ENCODE results near the gene BCS1L. TPM values are rescaled to one million over a fixed set of nuclear protein-coding genes. Genes with fewer than 3 reads are reported as not detected.

Gene BCS1L, protein sequence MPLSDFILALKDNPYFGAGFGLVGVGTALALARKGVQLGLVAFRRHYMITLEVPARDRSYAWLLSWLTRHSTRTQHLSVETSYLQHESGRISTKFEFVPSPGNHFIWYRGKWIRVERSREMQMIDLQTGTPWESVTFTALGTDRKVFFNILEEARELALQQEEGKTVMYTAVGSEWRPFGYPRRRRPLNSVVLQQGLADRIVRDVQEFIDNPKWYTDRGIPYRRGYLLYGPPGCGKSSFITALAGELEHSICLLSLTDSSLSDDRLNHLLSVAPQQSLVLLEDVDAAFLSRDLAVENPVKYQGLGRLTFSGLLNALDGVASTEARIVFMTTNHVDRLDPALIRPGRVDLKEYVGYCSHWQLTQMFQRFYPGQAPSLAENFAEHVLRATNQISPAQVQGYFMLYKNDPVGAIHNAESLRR
- total RNA-seq (2021; fragmentation: NEBNext Ultra II Directional; extraction: Animal tissue kit (Norgen Biotek cat#: 25700)) (22.0 and 23.7 TPM in 2 replicates), polyA plus RNA-seq (2011; rRNA removed) (37.1 and 60.4 TPM in 2 replicates), polyA minus RNA-seq (2011; rRNA and poly(A)+ RNA removed) (18.8 and 24.6 TPM in 2 replicates)
- 51.8 TPM for polyA plus RNA-seq (2011; cell fraction: cytosol; rRNA removed)
- polyA plus RNA-seq (2011; cell fraction: nucleus; rRNA removed) = 113 TPM
- polyA plus RNA-seq (2012, experiment 1 of 2) = 33.2 to 38.3 TPM (median 36.6 TPM) in 4 replicates
- polyA plus RNA-seq (2012, experiment 2 of 2) = 28.6 TPM
- 24.9 TPM for polyA plus RNA-seq (2013, experiment 1 of 2)
- polyA plus RNA-seq (2013, experiment 2 of 2) = 24.6 TPM
- 18.3 TPM for polyA minus RNA-seq (2011; cell fraction: cytosol; rRNA and poly(A)+ RNA removed)
- 13.0 TPM for polyA minus RNA-seq (2011; cell fraction: nucleus; rRNA and poly(A)+ RNA removed)
- long read RNA-seq, experiment 1, partial matches to known transcripts = 10 of 15 reads
- long read RNA-seq, experiment 1, other reads (novel, unspliced or antisense) = 3 of 15 reads
- long read RNA-seq, experiment 2, transcript BCS1L-212 (9 exons, 1,483 nt) = minor isoform, 6 of 48 reads
- long read RNA-seq, experiment 2, transcript BCS1L-201 (8 exons, 1,454 nt) = major isoform, 12 of 48 reads
- long read RNA-seq, experiment 2, partial matches to known transcripts = 1 of 48 reads
- long read RNA-seq, experiment 2, other reads (novel, unspliced or antisense) = 22 of 48 reads

- Histone ChIP-seq H2BK5ac (ENCODE audit: low read depth, low read length) (peak within 1 kb of the TSS; percentile 52; the same call in 1 of the 2 replicates), H3K79me1 (ENCODE audit: low read depth, low read length) (0 out of 2 replicates have a peak, but pooled peaks cover 3% of the 10 kb centered on the region), H3K23me2 (ENCODE audit: low read depth, low read length) (peaks cover 10% of the 10 kb centered on the region; the same call in 1 of the 2 replicates), H2AK5ac (ENCODE audit: low read depth, low read length) (no peak within 1 kb of the TSS), H3K56ac (replicated peaks; ENCODE audit: insufficient read length, low read depth, low read length) (peak within 1 kb of the TSS; percentile 9), H3K27me3 (replicated peaks in 1 of 4; ENCODE audit: control insufficient read depth in 3 of 4, extremely low read depth in 1 of 4, insufficient read depth in 3 of 4, low read length in 3 of 4) (no peaks in the 10 kb centered on the region), H4K5ac (ENCODE audit: insufficient read length, low read depth, low read length) (peak within 1 kb of the TSS; percentile 48), H2BK20ac (ENCODE audit: low read length) (no peak within 1 kb of the TSS), H3K9ac (replicated peaks in 1 of 4; ENCODE audit: extremely low read depth in 1 of 4, low read depth in 3 of 4, low read length in 3 of 4) (peak within 1 kb of the TSS; percentile 76 to 88 (median 83)), H4K8ac (ENCODE audit: extremely low read depth, insufficient read depth, low read length) (peak within 1 kb of the TSS; percentile 93; the same call in 1 of the 2 replicates), H3K79me2 (ENCODE audit: control insufficient read depth in 1 of 2, insufficient read depth in 2 of 2, low read length in 2 of 2) (peaks cover 0 to 7% of the 10 kb centered on the region in 2 experiments; a peak in 1 of 4 replicates), H4K91ac (replicated peaks; ENCODE audit: insufficient read length, low read length) (peak within 1 kb of the TSS; percentile 33), H2BK12ac (ENCODE audit: low read depth, low read length) (0 out of 2 replicates have a peak within 1 kb of the TSS, but pooled peaks have one; percentile 75), H3K18ac (ENCODE audit: extremely low read depth, low read length) (no peak within 1 kb of the TSS; the same call in 1 of the 2 replicates), H4K20me1 (replicated peaks in 1 of 2; ENCODE audit: control insufficient read depth in 1 of 2, insufficient read depth in 2 of 2, low read length in 2 of 2) (peaks cover 0 to 1% of the 10 kb centered on the region in 2 experiments), H3K4ac (replicated peaks; ENCODE audit: insufficient read length, low read depth, low read length) (peak within 1 kb of the TSS; percentile 27), H3K27ac (ENCODE audit: low read depth, low read length) (peak within 1 kb of the TSS; percentile 48; the same call in 1 of the 2 replicates), H2BK15ac (ENCODE audit: low read length) (no peak within 1 kb of the TSS), H3K4me1 (replicated peaks in 1 of 4; ENCODE audit: control insufficient read depth in 3 of 4, insufficient read depth in 4 of 4, low read length in 3 of 4) (peaks cover 0 to 5% (median under 1%) of the 10 kb centered on the region in 4 experiments; a peak in 2 of 7 replicates), H3K4me3 (ENCODE audit: extremely low read depth in 1 of 4, insufficient read depth in 2 of 4, low read depth in 3 of 4, low read length in 4 of 4) (peak within 1 kb of the TSS; percentile 84 to 95 (median 86)), H2BK120ac (replicated peaks; ENCODE audit: low read depth, low read length) (no peak within 1 kb of the TSS), H3K36me3 (ENCODE audit: control insufficient read depth in 2 of 4, insufficient read depth in 4 of 4, low read length in 3 of 4) (peaks cover 17 to 47% (median 34%) of the 10 kb centered on the region in 4 experiments), H3K4me2 (ENCODE audit: insufficient read depth in 1 of 2, low read depth in 2 of 2, low read length in 2 of 2) (peak within 1 kb of the TSS; percentile 96 to 99), H2AFZ (ENCODE audit: low read length) (peak within 1 kb of the TSS; percentile 47), H3K14ac (ENCODE audit: insufficient read length) (no peak within 1 kb of the TSS), H3K9me3 (ENCODE audit: insufficient read depth in 2 of 2, low read depth in 1 of 2, low read length in 1 of 2) (no peaks in the 10 kb centered on the region), H3K23ac (ENCODE audit: insufficient read length) (no peak within 1 kb of the TSS)
- FAIRE-seq (peak; percentile 24), DNase-seq (ENCODE audit: low read depth in 1 of 2, low spot score in 2 of 2) (peak; percentile 62 to 97)
- 3% methylated on average over 47 of the region's 49 CpGs; no CpG with 5 or more reads in 1 of the 2 experiments for whole genome bisulfite sequencing, 2 experiments (ENCODE audit: extremely low coverage in 1 of 2, insufficient coverage in 1 of 2, insufficient read length in 1 of 2, insufficient replicate concordance in 2 of 2, low coverage in 1 of 2, low lambda C conversion rate in 2 of 2, missing lambda C conversion rate in 1 of 2)
- ChIA-PET CTCF (ENCODE audit: partially characterized antibody) (interaction anchor here (0.6 to 5.3 kb wide), 17 partner anchors 10 to 189 kb away, joined by 3 to 48 read pairs (median 3); partner anchors contain the start of genes RNF25, STK36 and TTLL4), POLR2A (ENCODE audit: partially characterized antibody) (interaction anchor here (0.7 to 6.6 kb wide), 24 partner anchors 9 to 547 kb away, joined by 3 to 95 read pairs (median 5); partner anchors contain the start of genes RNF25, STK36, TTLL4 and USP37)
- TF ChIP-seq PHF8 (conservative IDR thresholded peaks at IDR 0.05; ENCODE audit: low read depth, low read length) (peak; percentile 76), TCF12 (IDR thresholded peaks at IDR 0.05; ENCODE audit: low read depth, low read length) (no peak), NANOG (IDR thresholded peaks at IDR 0.05; ENCODE audit: insufficient read depth, low read depth, low read length, poor library complexity, severe bottlenecking) (peak; percentile 27), SIX5 (IDR thresholded peaks at IDR 0.05; ENCODE audit: low read depth, low read length) (no peak)
Observed at GRCh38 chr2:218659258-218659987, at the start of gene BCS1L, which contains the start of gene ZNF142. BCS1L (plus strand) TSS chr2:218659683; CDS start chr2:218660988, 1,305 bp downstream. ZNF142 (minus strand) TSS chr2:218659623; CDS start chr2:218656429, 3,194 bp downstream.
